HPDE6-E6E7 (cell line): ENCODE measurements around the gene MAP2.
"Not testable (repeated sequence)": the region's sequence is repeated elsewhere in the genome, so short reads cannot be mapped to it uniquely, and the experiment has no call there.

ENCODE experiments used
- DNase-seq: peaks from one replicate; pipeline ENCODE4 v3.0.0; 2011; ENCODE audit warnings: missing footprints; ENCODE audit errors: extremely low spot score

The MAP2 gene

GRCh38 chr2:209473930-209474419 lies 50.1 kb downstream of the MAP2 start:
- DNase-seq: peak; percentile 39

GRCh38 chr2:209474960-209475359 lies 51.1 kb downstream of the MAP2 start:
- no peak for DNase-seq

DNA sequence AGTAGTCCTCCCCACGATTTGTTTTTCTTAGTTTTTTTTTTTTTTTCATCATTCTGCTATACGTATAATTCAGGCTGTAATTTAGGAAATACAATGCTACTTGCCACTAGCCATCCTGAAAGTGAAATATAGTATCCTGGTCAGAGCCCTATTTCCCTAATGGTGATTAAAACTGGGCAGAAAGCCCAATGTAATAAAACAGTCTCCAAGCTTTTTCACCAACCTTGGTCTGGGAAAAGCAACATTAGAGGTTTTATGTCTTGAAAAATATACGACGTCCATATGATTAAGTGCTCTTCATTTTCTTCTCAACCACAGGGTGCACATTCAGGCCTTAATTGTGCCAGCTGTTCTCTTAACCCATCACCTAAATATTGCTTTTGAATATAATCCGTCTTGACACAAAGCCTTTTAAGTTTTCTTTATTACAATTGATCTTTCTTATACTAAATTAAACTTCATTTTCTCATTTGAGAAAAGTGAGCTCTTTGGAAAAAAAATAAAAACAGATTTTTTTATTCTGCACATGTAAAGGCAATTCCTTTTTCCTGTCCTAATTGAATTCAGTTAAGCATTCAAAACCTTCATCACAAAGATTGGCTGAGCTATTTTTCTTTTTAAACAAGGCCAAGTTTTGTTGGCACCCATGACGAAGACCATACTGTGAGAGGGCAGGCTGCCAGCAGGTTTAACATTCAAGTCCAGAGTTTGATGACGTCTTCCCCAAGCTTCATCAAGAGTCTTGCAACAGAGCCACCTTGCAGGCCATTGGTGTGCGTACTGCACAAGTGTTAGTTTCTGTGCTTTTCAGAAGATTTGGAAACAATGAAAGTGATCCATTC lies 52.7 kb downstream of the MAP2 start:
- DNase-seq: no peak

DNA sequence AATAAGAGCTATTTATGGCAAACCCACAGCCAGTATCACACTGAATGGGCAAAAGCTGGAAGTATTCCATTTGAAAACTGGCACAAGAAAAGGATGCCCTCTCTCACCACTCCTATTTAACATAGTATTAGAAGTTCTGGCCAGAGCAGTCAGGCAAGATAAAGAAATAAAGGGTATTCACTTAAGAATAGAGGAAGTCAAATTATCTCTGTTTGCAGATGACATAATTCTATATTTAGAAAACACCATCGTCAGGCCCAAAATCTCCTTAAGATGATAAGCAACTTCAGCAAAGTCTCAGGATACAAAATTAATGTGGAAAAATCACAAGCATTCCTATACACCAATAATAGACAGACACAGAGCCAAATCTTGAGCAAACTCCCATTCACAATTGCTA lies 68.4 kb downstream of the MAP2 start:
- DNase-seq: not testable (repeated sequence)

GRCh38 chr2:209495068-209495620 lies 71.3 kb downstream of the MAP2 start:
- DNase-seq: not testable (repeated sequence)

DNA sequence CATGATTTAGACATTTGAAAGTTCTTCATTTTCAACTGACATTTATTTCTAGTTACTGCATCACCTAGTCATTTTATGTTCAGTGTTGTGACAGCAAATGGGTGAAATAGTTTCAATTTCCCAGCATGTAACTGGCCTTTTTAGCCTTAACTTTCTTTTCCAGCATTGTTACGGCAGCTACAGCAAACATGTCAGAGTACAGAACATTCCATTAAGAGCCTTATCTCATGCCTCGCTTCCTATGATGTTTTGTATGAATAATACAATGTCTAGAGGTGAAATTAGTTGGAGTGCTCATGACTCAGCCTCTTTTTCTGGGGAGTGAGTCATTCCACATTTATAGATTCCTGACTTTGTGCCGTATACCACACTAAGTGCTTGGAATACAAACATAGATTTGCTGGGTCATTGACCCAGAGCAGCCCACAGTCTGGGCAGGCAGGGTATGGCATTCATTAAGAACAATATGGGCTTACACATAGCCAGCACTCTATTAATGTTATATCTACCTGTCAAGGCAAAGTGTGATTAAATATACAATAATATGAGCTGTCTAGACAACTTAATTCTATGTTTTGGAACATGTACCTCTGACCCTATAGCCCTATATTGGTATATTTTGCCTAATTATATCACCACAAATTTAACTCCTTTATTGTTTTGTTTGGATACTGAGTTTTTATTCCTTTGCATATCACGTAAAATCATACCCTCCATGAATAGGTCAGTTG lies 72.2 kb downstream of the MAP2 start:
- peak; percentile 75 for DNase-seq

- DNase-seq: no peak
Observed at GRCh38 chr2:209496586-209496982, 72.7 kb downstream of the MAP2 start.

DNA sequence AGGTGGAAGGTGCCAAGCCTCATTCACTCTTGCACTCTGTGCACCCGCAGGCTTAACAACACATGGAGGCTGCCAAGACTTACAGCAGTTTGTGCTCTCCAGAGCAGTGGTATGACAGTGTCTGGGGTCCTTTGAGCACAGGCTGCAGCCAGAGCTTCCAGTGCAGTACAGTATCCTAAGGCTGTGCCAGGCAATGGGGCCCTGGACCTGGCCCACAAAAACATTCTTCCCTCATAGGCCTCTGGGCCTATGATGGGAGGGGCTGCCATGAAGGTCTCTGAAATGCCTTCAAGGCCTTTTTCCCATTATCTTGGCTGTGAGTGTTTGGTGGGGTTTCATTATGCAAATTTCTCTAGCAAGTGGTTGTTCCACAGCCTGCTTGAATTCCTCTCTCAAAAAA lies 74.8 kb downstream of the MAP2 start:
- no peak for DNase-seq

DNA sequence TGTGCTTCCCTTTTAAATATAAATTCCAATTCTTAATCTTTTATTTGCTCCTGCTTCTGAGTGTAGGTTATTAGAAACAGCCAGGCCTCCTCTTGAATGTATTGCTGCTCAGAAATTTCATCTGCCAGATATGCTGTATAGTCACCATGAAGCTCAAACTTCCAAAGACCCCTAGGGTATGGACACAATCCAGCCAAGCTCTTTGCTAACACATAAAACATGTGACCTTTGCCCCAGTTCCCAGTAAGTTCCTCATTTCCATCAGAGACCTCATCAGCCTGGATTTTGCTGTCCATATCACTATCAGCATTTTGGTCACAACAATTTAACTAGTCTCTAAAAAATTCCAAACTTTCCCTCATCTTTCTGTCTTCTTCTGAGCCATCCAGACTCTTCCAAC lies 75.2 kb downstream of the MAP2 start:
- DNase-seq: no peak

DNA sequence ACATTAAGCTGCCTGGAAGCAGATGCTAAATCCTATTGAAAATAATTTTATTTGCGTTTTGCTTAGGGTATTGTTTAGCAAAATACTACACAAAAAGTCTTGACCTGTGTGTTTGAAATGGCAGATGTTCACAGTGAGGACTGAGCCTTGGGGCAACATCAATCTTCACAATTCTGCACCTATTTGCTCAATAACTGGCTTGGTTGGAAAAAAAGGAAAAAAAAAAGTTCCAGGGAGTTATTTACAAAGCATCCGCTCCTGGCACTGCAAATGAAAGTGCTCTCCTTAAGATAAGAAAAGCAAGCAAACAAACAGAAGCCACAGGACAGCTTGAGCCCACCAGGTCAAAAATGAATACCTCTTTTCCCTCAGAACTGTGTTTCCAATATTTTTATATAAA lies 77.7 kb downstream of the MAP2 start:
- DNase-seq: no peak

GRCh38 chr2:209505410-209505809 lies 81.6 kb downstream of the MAP2 start:
- DNase-seq: no peak

- no peak for DNase-seq
Observed at GRCh38 chr2:209508255-209508654, 84.4 kb downstream of the MAP2 start.

DNA sequence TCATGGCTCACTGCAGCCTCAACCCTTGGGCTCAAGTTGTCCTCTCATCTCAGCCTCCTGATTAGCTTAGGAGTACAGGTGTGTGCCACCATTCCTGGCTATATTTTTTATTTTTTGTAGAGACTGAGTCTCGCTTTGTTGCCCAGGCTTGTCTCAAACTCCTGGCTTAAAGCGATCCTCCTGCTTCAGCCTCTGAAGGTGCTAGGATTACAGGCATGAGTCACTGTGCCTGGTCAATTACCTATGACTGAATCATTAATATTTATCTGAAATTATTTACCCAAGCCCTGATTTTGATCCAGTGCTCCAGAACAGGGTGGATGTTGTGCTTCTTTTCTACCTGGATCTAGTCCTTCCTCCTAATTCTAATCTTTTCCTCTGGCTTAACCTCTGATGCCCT lies 87.8 kb downstream of the MAP2 start:
- DNase-seq: no peak

DNA sequence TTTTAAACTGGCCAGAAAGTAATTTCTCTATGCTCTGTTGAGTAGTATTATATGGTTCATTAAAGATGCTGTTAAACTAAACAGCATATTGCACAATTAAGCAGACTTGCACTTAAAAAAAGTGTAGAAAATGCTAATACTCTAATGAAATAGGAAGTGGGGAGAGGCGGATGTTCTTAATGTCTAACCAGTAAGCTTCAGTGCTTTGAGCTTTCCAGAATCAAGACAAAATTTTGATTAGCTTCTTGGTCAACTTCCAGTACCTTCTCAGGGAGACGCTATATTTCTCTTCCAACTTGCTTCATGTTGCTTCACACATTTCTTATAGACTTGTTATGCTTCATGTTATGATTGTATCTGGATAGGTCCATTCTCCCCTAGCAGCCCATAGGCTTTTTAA lies 89.1 kb downstream of the MAP2 start:
- no peak for DNase-seq

DNA sequence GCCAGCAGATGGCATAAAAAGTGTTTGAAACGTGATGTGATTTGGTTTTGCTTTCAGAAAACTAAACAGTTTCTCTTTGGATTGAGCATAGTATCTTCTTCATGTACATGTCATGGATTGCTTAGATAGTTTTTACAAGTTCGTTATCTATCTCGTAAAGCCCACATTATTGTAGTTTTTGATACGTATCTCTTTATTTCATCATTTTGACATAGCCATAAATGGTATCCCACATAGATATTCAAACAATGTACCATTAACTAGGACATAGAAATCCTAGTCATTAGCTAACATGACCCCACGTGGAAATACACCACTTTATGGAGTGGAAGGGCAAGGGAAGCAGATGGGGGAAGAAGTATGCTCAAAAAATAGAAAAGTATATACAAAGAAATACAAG lies 93.6 kb downstream of the MAP2 start:
- DNase-seq: no peak

- no peak for DNase-seq
Observed at GRCh38 chr2:209519271-209519670, 95.4 kb downstream of the MAP2 start.

GRCh38 chr2:209519906-209520305 lies 96.1 kb downstream of the MAP2 start:
- DNase-seq: no peak

DNA sequence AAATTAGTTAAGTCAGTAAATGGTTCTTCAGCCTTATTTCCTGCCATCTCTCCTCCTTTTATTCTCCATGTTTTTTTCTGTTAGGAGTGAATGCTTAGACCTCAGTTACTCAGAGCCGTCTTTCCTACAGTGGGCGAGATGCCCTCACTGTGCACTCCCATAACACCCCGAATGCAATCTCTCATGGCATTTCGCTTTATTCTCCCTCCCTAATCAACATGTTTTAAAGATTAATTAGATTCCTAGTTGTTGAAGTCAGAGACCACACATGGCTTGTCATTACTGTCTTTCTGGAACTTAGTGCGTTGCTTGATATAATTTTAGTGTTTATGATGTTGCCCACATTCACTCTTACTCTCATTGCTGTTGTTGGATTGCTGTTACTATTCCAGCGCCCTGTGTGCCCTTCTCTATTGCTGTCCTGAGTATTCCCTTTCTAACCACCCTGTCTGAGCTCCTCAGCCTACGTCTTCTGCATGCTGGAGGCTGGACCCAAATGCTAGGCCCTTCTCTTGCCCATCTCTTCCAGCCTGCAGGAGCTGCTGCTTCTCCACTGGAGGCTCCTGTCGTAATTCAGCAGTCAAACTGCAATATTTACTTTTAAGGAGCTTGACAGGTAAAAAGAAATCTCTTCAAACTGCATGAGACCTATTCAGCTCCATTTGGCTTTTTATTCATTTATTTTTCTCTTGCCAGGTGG lies 99.3 kb downstream of the MAP2 start:
- no peak for DNase-seq

DNA sequence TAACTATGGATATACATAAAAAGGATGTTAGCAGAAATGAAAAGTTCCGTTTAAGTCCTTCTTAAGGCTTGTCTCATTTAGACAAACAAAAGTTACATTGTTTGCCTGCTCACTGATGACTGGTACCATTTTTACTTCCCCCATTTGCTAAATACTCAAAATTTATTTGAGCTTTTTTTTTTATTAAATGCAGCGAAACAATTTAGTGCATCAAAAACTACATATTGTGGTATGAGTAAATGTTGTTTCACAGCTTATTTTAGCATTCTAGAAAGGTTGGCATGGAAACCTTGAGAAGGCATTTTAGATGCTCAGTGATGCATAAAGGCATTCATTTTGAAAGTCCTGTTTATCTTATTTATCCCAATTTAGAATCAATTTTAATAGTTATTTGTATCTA lies 100.0 kb downstream of the MAP2 start:
- DNase-seq: no peak

- DNase-seq: no peak
Observed at GRCh38 chr2:209525331-209525730, 101.5 kb downstream of the MAP2 start.

DNA sequence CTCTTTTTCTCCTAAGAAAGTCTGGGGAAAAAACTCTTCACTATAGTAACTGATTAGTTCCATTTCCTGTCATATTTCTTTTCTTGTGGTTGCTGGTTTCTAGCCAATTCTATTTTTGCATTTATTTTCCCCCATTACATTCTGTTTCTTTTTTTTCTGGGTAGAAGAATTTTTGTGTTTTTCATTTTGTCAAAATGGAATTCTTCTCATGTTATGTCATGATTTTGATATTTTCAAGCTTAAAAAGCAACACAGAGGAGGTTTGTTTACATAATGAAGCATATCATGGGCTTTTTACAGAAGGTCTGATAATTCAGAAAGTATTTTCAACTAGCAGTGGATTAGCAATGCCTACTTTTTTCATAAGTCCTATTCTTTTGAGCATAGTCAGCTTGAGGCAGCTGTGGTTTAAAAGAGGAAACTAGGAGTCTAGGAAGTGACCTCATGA lies 102.0 kb downstream of the MAP2 start:
- DNase-seq: no peak

DNA sequence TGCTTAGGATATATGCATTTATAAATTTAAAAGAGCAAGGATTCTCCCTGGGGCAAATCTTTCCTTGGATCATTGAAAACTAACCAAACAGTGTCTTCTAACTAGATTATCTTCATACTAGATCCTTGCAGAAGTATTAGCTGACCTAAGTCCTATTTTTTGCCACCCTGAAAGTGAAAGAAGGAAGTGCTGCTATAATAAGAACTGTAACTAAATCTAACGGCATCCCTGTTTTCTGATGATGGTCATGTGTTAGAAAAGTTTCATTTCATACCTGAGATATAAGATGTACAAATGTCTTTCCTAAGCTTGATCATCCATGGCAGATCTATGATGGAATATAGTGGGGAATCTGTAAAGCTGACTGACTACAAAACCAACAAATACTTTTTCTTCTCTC lies 102.7 kb downstream of the MAP2 start:
- DNase-seq: no peak
